ENCODE measurements around the gene GLRA3. TPM values are rescaled to one million over a fixed set of nuclear protein-coding genes. Genes with fewer than 3 reads are reported as not detected.

GLRA3 gene
- total and polyA plus RNA-seq, 4 donors = 0.06 to 0.15 TPM; not detected in 2

DNA sequence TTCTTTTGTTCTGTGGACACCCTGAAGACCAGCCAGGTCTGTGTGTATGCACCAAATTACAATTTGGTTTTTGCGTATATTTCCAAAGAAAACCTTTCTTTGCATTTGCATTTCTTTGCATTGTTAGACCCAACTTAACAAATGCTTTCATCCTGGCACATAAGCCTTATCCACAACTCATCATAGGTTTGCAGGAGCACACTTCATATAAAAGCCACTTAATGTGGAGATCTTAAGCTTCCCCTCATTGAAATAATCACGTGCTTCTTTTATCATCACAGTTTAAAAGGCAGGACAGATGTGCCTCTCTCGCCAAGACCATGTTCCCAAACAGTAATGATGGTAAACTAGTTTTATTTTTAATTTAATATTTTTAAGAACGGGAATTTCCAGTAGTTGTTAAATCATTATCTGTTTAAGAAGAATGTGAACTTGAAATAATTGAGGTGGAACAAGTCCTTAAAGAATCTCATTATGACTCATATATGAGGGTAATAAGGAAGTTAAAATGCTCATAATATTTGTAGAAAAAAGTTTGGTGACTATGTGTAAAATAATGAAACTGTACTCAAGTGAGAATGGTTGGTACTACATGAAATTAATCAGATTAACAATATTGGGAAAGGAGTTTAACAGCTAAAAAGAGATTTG is 65.5 kb downstream of the GLRA3 start:
- ATAC-seq (ENCODE audit: insufficient read depth, low FRiP score) (peak; percentile 19), DNase-seq (no peak)
- TF ChIP-seq, protein P1, sequence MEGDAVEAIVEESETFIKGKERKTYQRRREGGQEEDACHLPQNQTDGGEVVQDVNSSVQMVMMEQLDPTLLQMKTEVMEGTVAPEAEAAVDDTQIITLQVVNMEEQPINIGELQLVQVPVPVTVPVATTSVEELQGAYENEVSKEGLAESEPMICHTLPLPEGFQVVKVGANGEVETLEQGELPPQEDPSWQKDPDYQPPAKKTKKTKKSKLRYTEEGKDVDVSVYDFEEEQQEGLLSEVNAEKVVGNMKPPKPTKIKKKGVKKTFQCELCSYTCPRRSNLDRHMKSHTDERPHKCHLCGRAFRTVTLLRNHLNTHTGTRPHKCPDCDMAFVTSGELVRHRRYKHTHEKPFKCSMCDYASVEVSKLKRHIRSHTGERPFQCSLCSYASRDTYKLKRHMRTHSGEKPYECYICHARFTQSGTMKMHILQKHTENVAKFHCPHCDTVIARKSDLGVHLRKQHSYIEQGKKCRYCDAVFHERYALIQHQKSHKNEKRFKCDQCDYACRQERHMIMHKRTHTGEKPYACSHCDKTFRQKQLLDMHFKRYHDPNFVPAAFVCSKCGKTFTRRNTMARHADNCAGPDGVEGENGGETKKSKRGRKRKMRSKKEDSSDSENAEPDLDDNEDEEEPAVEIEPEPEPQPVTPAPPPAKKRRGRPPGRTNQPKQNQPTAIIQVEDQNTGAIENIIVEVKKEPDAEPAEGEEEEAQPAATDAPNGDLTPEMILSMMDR (IDR thresholded peaks at IDR 0.05; ENCODE audit: control extremely low read depth, extremely low read depth) = no peak
- Histone ChIP-seq H3K4me1 (ENCODE audit: control insufficient read depth in 5 of 5, insufficient read depth in 5 of 5, low read length in 5 of 5) (no peaks in the 10 kb centered on the region), H3K27me3 (ENCODE audit: control insufficient read depth in 3 of 3, insufficient read depth in 3 of 3, low read length in 2 of 3) (no peaks in the 10 kb centered on the region), H3K36me3 (ENCODE audit: control insufficient read depth in 4 of 4, insufficient read depth in 4 of 4, low read length in 4 of 4) (no peaks in the 10 kb centered on the region), H3K27ac (ENCODE audit: low read depth in 1 of 2, low read length in 1 of 2) (no peak overlapping the region), H3K9me3 (ENCODE audit: control insufficient read depth in 4 of 4, insufficient read depth in 3 of 4, low read length in 3 of 4) (no peaks in the 10 kb centered on the region), H3K4me3 (no peak overlapping the region), H3K9ac (ENCODE audit: insufficient read depth in 1 of 2, low read length in 2 of 2) (no peak overlapping the region)
- 60 to 77% methylated on average over 4 of the region's 4 CpGs for WGBS, 2 donors

DNA sequence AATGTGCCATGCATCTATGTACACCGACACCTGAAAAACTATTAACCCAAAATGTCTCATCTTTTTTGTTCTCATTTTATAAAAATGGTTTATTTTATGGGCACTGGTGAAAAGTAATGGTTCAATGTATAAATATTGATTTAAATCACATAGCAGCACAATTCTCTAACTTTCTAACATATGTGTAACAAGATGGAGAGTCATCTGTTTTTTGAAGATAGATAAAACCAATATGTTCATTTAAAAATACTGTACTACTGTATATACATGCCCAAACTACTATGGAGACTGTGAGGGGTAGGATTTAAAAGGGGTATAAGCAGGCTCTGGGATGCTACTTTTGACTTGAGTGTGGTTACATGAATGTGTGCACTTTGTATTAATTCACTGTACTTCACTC is 67.6 kb downstream of the GLRA3 start:
- Histone ChIP-seq H3K4me1 (ENCODE audit: control insufficient read depth in 5 of 5, insufficient read depth in 5 of 5, low read length in 5 of 5) (no peaks in the 10 kb centered on the region), H3K27me3 (ENCODE audit: control insufficient read depth in 3 of 3, insufficient read depth in 3 of 3, low read length in 2 of 3) (no peaks in the 10 kb centered on the region), H3K36me3 (ENCODE audit: control insufficient read depth in 4 of 4, insufficient read depth in 4 of 4, low read length in 4 of 4) (no peaks in the 10 kb centered on the region), H3K9ac (ENCODE audit: insufficient read depth in 1 of 2, low read length in 2 of 2) (no peak overlapping the region), H3K27ac (ENCODE audit: low read depth in 1 of 2, low read length in 1 of 2) (no peak overlapping the region), H3K9me3 (ENCODE audit: control insufficient read depth in 4 of 4, insufficient read depth in 3 of 4, low read length in 3 of 4) (no peaks in the 10 kb centered on the region), H3K4me3 (no peak overlapping the region)
- 85 to 92% methylated on average over 1 of the region's 1 CpG for WGBS, 2 donors
- TF ChIP-seq, protein P1 (IDR thresholded peaks at IDR 0.05; ENCODE audit: control extremely low read depth, extremely low read depth) = no peak
- no peak for DNase-seq
- no peak for ATAC-seq (ENCODE audit: insufficient read depth, low FRiP score)

GRCh38 chr4:174757736-174758135 is 71.3 kb downstream of the GLRA3 start:
- no peak for DNase-seq
- TF ChIP-seq, protein P1 (IDR thresholded peaks at IDR 0.05; ENCODE audit: control extremely low read depth, extremely low read depth) = no peak
- Histone ChIP-seq H3K9ac (ENCODE audit: insufficient read depth in 1 of 2, low read length in 2 of 2) (no peak overlapping the region), H3K27me3 (ENCODE audit: control insufficient read depth in 3 of 3, insufficient read depth in 3 of 3, low read length in 2 of 3) (no peaks in the 10 kb centered on the region), H3K36me3 (ENCODE audit: control insufficient read depth in 4 of 4, insufficient read depth in 4 of 4, low read length in 4 of 4) (no peaks in the 10 kb centered on the region), H3K4me3 (no peak overlapping the region), H3K27ac (ENCODE audit: low read depth in 1 of 2, low read length in 1 of 2) (no peak overlapping the region), H3K4me1 (ENCODE audit: control insufficient read depth in 5 of 5, insufficient read depth in 5 of 5, low read length in 5 of 5) (no peaks in the 10 kb centered on the region), H3K9me3 (ENCODE audit: control insufficient read depth in 4 of 4, insufficient read depth in 3 of 4, low read length in 3 of 4) (no peaks in the 10 kb centered on the region)
- ATAC-seq (ENCODE audit: insufficient read depth, low FRiP score) = no peak
- 33 to 57% methylated on average over 4 of the region's 4 CpGs for WGBS, 2 donors

DNA sequence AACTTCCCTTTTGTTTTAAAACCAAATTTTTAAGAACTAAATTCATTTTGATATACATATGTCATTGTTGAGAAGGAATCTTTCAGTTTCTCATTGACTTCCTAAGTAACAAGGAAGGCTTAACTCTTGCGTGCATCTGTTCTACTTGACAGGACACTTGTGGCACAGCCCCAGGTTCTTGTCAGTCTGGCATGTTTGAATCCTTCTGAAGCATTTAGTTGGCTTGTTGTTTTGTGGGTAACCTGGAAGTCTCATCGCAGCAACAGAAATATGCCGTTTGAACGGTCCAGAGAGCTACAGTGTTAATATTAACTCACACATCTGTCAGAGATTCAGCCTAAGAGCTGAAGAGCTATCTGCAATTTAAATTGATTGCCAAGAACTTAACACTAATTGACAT is 76.0 kb downstream of the GLRA3 start:
- H3K27ac ChIP-seq (ENCODE audit: low read depth in 1 of 2, low read length in 1 of 2) = no peak overlapping the region
- DNase-seq = no peak
- H3K27me3 ChIP-seq (ENCODE audit: control insufficient read depth in 3 of 3, insufficient read depth in 3 of 3, low read length in 2 of 3) = no peaks in the 10 kb centered on the region
- H3K4me1 ChIP-seq (ENCODE audit: control insufficient read depth in 5 of 5, insufficient read depth in 5 of 5, low read length in 5 of 5) = no peaks in the 10 kb centered on the region
- 83 to 88% methylated on average over 4 of the region's 4 CpGs for WGBS, 2 donors
- TF ChIP-seq, protein P1 (IDR thresholded peaks at IDR 0.05; ENCODE audit: control extremely low read depth, extremely low read depth) = no peak
- no peak overlapping the region for H3K4me3 ChIP-seq
- no peak for ATAC-seq (ENCODE audit: insufficient read depth, low FRiP score)
- no peak overlapping the region for H3K9ac ChIP-seq (ENCODE audit: insufficient read depth in 1 of 2, low read length in 2 of 2)
- no peaks in the 10 kb centered on the region for H3K9me3 ChIP-seq (ENCODE audit: control insufficient read depth in 4 of 4, insufficient read depth in 3 of 4, low read length in 3 of 4)
- H3K36me3 ChIP-seq (ENCODE audit: control insufficient read depth in 4 of 4, insufficient read depth in 4 of 4, low read length in 4 of 4) = no peaks in the 10 kb centered on the region
